ENCODE results near the gene GRAMD1A.
"Not testable (repeated sequence)": the region's sequence is repeated elsewhere in the genome, so short reads cannot be mapped to it uniquely, and the experiment has no call there.

The GRAMD1A gene

GRCh38 chr19:35021016-35021415 is 20.9 kb downstream of the GRAMD1A start:
- no peak for DNase-seq

- DNase-seq, result no peak
Observed at GRCh38 chr19:35021596-35021995, 21.5 kb downstream of the GRAMD1A start.

DNA sequence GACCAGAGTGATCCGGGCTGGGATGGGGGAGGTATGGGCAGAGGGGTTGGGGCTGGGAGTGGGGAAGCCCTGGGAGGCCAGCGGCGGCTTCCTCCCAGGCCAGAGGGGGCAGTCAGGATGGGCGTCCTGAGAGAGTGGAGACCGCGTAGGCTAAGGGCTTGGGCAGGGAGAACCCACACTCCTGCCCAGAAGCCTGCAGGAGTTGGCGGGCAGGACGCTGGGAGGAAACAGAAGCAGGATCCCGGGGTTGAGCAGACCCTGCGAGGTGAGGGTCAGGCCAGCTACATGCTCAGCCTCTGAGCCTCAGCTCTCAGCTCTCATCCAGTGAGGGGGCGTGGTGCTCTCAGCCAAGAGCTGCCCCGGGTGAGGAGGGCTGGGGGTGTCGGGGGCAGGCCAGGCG is 22.3 kb downstream of the GRAMD1A start:
- no peak for DNase-seq

- DNase-seq, result no peak
Observed at GRCh38 chr19:35023428-35023827, 23.3 kb downstream of the GRAMD1A start.

- DNase-seq, result no peak
Observed at GRCh38 chr19:35024095-35024494, 24.0 kb downstream of the GRAMD1A start.

GRCh38 chr19:35025969-35026368 is 25.8 kb downstream of the GRAMD1A start:
- DNase-seq, result no peak

- no peak for DNase-seq
Observed at GRCh38 chr19:35026418-35026817, 26.3 kb downstream of the GRAMD1A start.

- DNase-seq, result no peak
Observed at GRCh38 chr19:35027009-35027408, 26.9 kb downstream of the GRAMD1A start.

DNA sequence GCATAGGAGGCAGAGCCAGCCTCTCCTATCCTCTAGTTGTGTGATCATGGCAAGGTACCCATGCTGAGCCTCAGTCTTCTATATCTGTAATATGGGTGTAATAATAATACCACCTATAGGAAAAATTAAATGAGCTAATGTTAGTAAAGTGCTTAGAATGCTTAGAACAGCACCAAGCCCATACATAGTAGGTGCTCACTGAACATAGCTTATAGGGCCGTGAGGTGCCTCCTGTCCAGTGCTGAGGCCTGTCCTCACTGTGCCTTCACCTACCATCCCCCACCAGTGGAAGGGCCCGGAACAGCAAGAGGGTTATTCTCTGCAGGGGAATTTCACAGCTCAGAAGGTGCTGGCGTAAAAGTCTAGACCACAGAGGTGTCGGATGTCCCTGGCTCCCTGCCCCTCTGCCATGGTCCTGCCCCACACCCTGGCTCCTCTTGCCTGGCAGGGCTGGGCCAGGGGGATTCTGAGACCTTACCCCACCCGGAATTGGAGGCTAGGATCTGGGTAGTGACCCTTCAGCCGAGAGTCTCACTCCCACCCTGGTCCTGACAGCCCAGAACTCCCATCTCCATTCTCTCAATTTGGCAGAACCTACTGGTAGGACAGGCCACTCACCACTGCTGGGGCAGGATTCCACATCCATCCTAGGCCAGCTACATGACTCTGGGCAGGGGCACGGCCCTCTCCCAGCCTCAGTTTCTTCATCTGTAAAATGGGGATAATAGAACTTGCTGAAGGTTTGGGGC is 27.9 kb downstream of the GRAMD1A start:
- DNase-seq, result no peak

DNA sequence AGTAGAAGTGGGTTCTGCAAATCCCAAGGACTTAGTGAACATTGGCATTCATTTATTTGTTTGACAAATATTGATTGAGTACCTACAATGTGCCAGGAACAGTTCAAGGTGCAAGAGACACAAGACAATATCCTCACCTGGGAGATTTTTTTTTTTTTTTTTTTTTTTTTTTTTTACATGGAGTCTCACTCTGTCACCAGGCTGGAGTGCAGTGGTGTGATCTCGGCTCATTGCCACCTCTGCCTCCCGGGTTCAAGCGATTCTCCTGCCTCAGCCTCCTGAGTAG is 28.4 kb downstream of the GRAMD1A start:
- not testable (repeated sequence) for DNase-seq

GRCh38 chr19:35029275-35029736 is 29.2 kb downstream of the GRAMD1A start:
- DNase-seq, result not testable (repeated sequence)

DNA sequence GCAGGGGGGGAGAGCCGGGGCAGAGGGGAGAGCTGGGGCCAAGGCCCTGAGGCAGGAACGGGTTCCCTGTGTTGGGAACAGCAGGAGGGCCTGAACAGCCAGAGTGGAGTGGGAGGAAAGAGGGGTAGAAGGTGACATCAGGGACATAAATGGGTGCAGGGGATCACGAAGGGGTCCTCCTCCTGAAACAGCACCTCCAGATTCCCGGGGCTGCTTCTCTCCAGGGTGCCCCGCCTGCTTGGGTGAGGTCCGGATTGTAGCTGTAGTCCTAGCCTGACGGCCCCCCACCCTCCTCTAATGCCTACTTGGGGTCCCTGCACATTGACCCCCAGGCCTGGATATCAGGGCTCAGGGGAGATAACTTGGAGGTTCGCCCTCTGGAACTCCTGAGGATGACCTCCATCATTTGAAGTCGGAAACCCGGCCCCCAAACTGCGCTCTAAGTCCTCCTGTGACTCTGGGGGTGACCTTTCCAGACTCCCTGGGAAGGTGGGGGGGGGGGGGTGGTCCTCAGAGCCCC is 29.7 kb downstream of the GRAMD1A start:
- DNase-seq, result no peak

- DNase-seq, result peak; percentile 12
Observed at GRCh38 chr19:35030257-35031071, 30.3 kb downstream of the GRAMD1A start, which contains the start of gene SCN1B. Gene SCN1B, plus strand, starts transcription at chr19:35030470. Its CDS starts 351 bp downstream, at chr19:35030821.

GRCh38 chr19:35031072-35031881 is 31.2 kb downstream of the GRAMD1A start:
- peak; percentile 45 for DNase-seq

GRCh38 chr19:35032356-35032865 is 32.3 kb downstream of the GRAMD1A start:
- DNase-seq, result no peak

DNA sequence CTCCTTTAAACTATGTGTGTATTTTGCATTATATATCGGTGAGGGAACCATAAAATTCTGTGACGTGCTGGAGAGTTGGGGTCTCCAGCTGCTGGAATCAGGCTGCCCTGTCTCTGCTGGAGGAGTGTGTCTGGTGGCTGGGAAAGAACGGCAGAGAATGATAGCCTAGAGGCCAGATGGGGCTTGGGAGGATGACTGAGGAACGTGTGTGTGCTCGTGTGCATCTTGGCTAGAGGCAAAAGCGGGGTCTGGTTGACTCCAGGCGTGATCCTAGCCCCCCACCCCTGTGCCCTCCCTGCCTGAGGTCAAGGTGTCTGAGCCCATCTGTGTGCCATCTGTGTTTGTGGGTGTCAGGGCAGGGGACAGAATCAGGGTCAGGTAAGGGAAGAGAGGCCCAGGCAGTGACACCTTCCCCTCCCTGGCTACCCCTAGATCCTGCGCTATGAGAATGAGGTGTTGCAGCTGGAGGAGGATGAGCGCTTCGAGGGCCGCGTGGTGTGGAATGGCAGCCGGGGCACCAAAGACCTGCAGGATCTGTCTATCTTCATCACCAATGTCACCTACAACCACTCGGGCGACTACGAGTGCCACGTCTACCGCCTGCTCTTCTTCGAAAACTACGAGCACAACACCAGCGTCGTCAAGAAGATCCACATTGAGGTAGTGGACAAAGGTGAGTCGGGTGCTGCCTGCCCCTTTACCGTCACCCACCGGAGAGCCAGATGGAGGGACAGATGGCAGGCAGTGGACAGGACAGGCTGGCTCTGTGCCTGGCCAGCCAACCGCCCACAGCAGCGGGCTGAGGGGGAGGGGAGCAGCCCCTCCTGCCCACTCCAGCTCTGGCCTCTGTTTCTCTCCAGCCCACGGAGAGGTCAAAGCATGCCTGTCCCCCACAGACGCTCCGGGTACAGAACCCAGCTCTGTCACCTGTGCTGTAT is 33.2 kb downstream of the GRAMD1A start:
- DNase-seq, result no peak

- no peak for DNase-seq
Observed at GRCh38 chr19:35034005-35034502, 33.9 kb downstream of the GRAMD1A start.

DNA sequence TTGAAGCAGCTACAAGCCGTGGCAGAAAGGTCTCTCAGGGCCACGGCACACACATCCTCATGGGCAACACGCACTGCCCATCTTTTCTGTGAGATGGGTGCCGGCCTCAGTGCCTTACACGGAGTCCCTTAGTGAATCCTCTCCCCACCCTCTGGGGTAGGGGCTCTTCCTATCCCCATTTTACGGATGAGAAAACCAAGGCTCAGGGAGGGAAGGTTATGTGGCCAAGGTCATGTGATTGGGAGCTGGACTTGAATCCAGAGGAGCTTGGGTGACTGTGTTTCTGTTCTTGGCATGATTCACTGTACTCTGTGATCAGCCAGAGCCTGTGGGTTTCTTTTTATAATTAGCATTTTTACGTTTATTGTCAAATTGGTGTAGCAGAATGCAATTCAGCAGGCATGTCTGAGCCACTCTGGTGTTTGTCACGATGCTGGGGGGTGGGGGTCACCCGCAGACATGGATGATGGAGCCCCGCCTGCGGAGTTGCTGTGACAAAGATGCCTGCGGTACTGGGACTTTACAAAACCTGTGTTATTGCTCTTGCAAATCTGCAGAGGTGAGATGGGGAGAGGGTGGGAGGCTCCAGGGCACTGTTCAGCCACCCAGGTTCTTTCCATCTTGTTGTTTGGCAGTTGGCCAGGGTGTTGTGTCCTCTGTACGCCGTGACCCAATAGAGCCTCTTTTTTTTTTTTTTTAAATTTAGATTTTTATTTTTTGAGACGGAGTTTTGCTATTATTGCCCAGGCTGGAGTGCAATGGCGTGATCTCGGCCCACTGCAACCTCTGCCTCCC is 34.7 kb downstream of the GRAMD1A start:
- DNase-seq, result no peak

GRCh38 chr19:35037716-35038622 is 37.8 kb downstream of the GRAMD1A start:
- peak; percentile 87 for DNase-seq
